NT2/D1 (cell line): ENCODE measurements around the gene CNGB1.

Source experiments
- SUZ12 ChIP-seq: IDR thresholded peaks from 2 replicates; pipeline ENCODE4 v1.6.1; 2011; ENCODE audit not compliant: insufficient read length, insufficient read depth; ENCODE audit errors: extremely low read depth
- YY1 ChIP-seq: IDR thresholded peaks from 2 replicates; pipeline ENCODE4 v1.6.1; 2011; ENCODE audit not compliant: insufficient read length, insufficient read depth
- ZNF274 ChIP-seq: IDR thresholded peaks from 2 replicates; pipeline ENCODE4 v1.6.1; 2011; ENCODE audit warnings: mild to moderate bottlenecking, low read depth, low read length

- TF ChIP-seq SUZ12: no peak
- no peak for TF ChIP-seq YY1
- TF ChIP-seq ZNF274: no peak
Observed at GRCh38 chr16:57958544-57958943, 12.4 kb downstream of the CNGB1 start.
